Skin epidermis (tissue), 12 donors: ENCODE data around the gene MICAL1.
A peak's percentile ranks its signal among the peaks of the same experiment; 100 is the strongest.

ENCODE experiments used
- H3K27ac ChIP-seq, 21 experiments: fragments of 200-600 bp; sonication (generic) in 11 of 21; one replicate each; pipeline ENCODE4 v1.5.0; 2020; ENCODE audit warnings: mild to moderate bottlenecking in 3 of 21, inconsistent platforms in 2 of 21, moderate library complexity in 2 of 21
- H3K4me3 ChIP-seq, 7 experiments: fragments of 200-600 bp; sonication (generic) in 2 of 7; one replicate each; pipeline ENCODE4 v1.5.0; 2020; ENCODE audit warnings: inconsistent platforms in 2 of 7, mild to moderate bottlenecking in 2 of 7, moderate library complexity in 1 of 7

Gene MICAL1, protein sequence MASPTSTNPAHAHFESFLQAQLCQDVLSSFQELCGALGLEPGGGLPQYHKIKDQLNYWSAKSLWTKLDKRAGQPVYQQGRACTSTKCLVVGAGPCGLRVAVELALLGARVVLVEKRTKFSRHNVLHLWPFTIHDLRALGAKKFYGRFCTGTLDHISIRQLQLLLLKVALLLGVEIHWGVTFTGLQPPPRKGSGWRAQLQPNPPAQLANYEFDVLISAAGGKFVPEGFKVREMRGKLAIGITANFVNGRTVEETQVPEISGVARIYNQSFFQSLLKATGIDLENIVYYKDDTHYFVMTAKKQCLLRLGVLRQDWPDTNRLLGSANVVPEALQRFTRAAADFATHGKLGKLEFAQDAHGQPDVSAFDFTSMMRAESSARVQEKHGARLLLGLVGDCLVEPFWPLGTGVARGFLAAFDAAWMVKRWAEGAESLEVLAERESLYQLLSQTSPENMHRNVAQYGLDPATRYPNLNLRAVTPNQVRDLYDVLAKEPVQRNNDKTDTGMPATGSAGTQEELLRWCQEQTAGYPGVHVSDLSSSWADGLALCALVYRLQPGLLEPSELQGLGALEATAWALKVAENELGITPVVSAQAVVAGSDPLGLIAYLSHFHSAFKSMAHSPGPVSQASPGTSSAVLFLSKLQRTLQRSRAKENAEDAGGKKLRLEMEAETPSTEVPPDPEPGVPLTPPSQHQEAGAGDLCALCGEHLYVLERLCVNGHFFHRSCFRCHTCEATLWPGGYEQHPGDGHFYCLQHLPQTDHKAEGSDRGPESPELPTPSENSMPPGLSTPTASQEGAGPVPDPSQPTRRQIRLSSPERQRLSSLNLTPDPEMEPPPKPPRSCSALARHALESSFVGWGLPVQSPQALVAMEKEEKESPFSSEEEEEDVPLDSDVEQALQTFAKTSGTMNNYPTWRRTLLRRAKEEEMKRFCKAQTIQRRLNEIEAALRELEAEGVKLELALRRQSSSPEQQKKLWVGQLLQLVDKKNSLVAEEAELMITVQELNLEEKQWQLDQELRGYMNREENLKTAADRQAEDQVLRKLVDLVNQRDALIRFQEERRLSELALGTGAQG

DNA sequence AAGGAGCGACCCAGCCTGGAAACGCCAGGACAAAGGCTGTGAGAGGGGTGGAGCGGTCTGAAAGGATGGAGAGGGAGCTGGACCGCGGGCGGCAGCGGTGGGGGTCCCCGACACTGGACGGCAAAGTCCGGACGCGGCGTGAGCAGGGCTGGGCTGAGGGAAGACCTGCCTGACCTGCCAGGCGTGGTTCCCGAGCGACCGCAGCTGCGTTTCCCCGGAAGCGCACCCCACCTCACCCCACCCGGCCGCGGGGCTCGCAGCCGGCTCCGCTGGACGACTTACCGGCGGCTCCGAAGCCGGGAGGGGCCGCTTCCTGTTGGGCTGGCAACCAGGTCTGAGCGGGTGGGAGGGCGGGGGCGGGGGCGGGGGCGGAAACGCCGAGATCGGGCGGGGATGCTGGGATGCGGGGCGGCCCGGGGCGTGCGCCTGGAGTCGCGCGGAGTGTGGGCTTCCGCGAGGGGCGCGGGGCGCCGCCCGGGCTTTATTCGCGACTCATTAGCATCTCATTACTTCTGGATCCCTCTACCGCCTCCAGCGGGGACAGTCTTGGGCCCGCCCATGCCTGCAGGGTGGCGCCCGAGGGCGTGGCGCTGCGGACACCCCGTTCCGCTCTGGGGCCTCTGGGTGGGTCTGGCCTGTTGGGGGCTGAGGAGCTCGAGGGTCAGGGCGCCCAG, at the start of gene MICAL1:
TSS of gene MICAL1 (minus strand) at position 336 of the 674 bp plus-strand sequence. CDS start 1,576 bp downstream, outside the sequence.
- H3K4me3 ChIP-seq, result peak within 1 kb of the TSS; percentile 49 to 77 (median 71)
- H3K27ac ChIP-seq, result peak within 1 kb of the TSS; percentile 52 to 98 (median 89)

DNA sequence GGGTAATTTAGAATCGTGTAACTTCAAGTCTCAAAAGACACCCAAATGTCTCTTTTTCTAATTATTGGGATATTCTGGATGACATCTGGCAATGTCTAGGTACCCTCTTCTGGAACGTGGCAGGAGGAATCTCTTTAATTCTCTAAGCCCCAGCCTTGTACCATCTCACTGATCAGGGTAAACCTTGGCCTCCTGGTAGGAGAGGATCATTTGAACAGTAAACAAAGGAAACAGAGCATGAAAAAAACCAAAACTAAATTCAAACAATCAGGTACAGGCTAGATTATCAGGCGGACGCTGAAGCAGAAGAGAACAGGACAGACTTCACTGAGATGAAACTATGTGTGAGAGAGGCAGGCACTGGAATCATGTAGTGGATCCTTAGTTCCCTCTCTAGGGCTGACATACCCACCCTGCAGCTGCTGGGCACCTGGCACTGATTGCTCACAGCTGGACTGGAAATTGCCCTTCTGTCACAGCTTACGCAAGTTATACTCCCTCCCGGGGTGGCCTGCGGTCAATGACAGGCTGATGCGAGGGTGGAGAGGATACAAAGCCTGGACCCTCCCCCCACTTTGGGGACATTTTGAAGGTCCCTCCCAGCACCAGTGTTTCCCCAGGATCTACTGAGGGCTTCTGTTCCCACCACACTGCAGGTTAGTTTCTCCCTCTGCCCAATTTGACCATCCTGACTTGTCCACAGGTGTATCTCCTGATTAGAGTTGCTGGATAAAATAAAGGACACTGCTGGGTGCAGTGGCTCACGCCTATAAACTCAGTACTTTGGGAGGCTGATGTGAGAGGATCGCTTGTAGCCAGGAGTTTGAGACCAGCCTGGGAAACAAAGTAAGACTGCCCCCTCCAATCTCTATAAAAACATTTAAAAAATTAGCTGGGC, 48.0 kb upstream of the MICAL1 start:
- no peak overlapping the region for H3K27ac ChIP-seq
- H3K4me3 ChIP-seq, result no peak overlapping the region

DNA sequence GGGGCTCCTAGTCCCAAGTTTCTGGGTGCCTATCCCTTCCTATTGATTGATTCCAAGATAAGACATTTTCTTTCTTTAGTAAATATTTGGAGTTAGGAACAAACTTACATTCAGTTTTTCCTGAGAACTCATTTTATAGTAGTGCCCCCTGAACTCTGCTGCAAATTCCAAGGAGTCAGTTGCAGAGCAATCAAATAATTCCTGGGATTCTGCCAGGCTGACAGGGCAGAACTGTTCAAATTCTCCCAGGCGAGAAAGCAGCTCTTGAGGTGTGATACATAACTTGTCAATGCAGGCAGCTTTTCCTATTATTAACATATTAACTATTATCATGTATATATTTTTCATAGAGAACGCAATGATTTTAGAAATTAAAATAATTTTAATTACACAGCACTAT, 43.4 kb upstream of the MICAL1 start:
- H3K27ac ChIP-seq, result no peak overlapping the region
- H3K4me3 ChIP-seq, result no peak overlapping the region

DNA sequence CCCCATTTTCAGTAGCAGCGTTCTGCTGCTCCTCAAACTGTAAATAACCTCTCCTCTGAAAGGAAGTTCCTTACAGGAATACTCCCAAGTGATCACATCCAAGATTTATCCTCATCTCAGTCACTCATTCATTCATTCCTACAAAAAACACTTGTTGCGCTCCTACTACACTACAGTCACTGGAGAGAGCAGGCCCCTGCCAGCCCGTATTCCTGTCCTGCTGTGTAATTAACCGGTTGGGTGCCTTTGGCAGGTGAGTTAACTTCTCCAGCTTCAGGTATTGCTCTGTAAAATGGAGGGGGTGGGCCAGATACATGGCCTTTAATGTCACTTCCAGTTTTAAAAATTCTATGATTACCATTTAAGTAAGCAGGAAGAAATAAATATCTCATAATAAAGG, 42.5 kb upstream of the MICAL1 start:
- Histone ChIP-seq H3K27ac (no peak overlapping the region), H3K4me3 (no peak overlapping the region)

DNA sequence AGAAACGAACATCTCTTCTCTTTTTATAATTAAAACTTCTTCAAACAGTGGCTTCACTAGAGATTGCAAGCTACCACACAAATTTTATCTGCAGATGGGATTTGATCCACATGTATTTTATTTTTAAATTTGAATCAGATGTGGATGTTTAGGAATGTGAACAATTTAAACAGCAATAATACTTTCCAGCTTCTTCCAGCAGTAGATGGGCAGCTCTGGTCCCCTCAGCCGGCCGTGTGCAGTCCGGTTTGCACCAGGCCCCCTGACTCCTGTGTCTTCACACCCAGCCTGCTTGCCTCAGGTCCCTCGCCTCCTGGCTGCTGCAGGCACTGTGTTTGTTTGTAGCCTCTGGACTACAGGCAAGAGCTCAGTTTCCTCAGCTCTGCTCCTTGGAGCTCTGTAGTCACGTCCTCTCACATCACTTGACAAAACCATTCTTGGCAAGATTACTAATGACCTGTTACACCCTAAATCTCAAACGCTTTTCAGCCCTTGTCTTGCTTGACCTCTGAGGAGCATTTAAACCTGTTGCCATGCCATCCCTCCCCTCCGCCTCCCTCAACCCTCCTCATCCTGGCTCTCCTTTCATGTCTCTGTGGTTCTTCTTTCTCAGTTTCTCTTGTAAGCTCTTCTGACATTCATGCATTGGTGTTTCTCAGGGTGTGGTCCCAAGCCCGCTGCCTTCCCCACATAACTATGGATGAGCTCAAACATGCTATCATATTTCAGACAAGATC, 40.6 kb upstream of the MICAL1 start:
- no peak overlapping the region for H3K27ac ChIP-seq
- H3K4me3 ChIP-seq, result no peak overlapping the region

DNA sequence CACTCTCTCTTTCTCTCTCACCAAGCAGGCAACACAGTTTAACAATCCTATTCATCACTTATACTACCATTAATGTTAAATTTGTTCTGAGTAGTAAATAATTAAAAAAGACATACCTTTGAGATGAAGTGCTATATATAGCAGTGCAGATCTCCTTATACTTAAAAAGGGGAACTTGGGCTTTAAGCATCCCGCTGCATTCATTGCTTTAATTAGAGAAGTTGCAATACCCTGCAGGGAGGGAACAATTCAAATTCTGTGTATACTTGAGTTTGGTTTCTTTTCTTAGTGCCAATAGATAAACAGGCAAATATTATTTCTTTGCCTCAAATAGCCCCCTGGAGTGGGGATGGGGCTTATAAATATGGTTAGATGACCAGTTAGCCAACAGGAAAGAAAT, 38.3 kb upstream of the MICAL1 start:
- Histone ChIP-seq H3K4me3 (no peak overlapping the region), H3K27ac (no peak overlapping the region)

DNA sequence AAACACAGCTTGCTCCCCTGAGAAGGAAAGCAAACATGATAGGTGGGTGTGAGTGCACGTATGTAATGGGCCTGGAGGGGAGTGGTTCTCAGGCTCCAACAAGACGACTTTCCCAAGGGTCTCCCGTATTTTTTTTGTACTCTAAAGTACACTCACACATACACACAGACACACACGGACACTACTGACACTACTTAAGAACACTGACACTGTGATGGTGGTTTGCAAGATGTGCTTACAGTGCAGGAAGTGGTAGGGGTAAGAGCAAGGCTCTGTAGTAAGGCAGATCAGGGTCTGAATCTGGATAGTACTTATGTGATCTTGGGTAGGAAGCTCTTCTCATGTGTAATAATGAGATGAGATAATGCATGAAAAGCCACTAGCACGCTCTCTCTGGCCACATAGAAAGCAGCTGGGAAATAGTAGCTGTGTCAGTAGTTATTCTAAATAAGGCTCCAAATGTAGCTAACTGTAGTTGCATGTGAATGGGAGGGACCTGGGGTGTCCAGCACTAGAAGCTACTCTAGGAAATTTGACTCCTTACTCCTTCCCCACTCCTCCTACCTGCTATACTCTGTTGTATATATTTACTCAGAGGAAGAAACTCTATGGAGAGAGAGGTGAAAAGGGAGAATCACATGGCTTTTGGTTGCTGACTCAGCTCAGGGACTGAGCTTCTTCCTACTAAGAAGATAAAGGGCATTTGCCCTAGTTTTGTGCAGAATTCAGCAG, 35.8 kb upstream of the MICAL1 start:
- Histone ChIP-seq H3K27ac (peak overlapping the region in 3 of 21 experiments; percentile 50 to 61 (median 56)), H3K4me3 (no peak overlapping the region)

DNA sequence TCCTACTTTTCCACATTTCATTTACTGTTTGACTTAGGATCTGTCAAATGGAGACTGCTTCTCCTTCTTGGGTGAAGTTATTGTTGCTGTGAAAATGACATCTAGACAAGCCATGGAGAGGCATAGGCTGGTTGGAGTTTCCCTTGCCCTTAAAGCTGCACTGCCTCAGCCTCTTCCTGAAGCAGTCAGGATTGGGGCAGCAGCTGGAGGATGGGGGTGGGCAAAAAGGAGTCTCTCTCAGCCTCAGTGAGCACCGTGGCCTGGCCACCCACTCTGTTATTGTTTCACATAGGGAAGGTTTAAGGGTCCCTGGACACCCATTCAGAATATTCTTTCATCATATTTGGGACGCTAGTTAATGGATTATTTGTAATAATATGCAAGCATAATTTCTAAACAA, 35.1 kb upstream of the MICAL1 start:
- peak overlapping the region in 3 of 21 experiments; percentile 50 to 61 (median 56) for H3K27ac ChIP-seq
- H3K4me3 ChIP-seq, result no peak overlapping the region

DNA sequence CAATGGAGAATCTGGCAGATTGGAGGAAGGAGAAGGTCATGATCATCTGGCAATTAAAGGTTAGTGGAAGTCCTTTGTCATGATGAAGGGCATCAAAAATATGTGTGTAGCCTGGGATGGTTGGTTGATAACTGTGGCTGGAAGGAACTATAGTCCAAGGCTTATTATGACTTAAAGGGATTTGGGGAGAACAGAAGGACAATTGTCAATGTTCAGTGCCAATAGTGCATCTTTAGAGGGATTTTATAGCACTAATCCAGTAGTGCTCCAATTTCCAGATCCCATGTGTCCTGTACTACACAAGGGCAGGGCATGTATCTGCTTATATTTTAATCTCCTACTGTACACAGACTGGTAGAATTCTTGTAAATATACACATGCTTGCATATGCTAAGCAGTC, 32.4 kb upstream of the MICAL1 start:
- Histone ChIP-seq H3K27ac (no peak overlapping the region), H3K4me3 (no peak overlapping the region)

DNA sequence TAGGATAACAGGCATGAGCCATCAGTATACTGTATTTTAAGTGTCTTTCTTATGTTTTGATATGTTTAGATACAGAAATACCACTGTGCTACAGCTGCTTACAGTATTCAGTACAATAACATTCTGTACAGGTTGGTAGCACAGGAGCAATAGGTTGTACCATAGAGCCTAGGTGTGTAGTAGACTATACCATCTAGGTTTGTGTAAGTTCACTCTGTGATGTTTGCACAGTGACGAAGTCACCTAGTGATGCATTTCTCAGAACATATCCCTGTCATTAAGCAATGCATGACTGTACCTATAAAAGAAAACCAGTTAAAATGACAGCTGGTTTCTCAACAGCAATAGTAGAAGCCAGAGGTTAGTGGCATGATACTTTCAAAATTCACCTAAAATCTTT, 30.5 kb upstream of the MICAL1 start:
- Histone ChIP-seq H3K4me3 (no peak overlapping the region), H3K27ac (no peak overlapping the region)

DNA sequence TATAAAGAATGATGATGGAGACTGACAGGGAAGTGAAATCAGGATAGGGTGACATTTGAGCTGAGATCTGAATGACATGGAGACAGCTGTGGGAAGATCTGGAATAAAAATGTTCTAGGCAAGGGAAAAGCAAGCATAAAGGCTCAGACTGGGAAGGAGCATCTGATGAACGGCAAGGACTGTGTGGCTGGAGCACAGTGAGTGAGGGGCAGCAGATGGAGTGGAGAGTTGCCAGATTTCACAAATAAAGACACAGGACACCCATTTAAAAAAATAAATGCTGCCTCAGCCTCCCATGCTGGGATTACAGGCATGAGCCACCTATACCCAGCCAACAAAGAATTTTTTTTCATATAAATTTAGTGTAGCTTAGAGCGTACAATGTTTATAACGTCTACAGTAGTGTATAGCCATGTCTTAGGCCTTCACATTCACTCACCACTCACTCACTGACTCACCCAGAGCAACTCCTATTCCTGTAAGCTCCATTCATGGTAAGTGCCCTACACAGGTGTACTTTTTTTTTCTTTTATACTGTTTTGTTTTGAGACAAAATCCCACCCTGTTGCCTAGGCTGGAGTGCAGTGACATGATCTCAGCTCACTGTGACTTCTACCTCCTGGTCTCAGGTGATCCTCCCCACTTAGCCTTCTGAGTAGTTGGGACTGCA, 29.8 kb upstream of the MICAL1 start:
- no peak overlapping the region for H3K4me3 ChIP-seq
- no peak overlapping the region for H3K27ac ChIP-seq

DNA sequence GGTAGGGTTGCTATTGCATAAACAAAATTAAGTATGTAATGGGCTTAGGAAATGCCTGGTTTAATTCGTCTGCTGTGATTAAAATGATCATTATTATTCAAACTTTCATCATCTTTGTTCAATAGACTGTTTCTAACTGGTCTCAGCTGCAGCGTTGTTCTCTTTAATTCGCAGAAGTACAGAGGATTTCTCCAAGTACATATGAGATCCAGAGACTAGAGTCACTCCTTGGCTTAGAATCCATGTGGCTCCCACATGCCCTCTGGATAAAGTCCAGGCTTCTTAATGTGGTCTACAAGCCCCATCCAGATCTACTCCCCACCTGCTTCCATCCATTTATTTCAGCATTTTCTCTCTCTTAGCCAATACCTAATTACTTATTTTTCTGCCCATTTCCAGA, 28.6 kb upstream of the MICAL1 start:
- Histone ChIP-seq H3K27ac (peak overlapping the region in 5 of 21 experiments; percentile 0 to 91 (median 90)), H3K4me3 (peak overlapping the region in 1 of 7 experiments; percentile 97)

DNA sequence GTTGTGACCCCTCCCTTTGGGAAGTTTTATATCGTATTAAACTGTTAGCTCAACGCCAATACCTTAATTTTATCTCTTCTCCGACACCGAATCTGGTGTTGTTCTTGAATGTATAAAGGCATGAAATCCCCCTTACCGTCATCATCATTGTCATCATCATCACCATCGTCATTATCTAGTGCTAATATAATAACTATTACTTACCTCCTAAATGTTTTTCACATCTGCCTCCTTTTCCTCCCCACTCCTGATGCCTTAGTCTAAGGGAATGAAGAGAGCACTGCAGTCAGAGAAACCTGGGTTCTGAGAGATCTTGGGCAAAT, 28.1 kb upstream of the MICAL1 start:
- H3K27ac ChIP-seq, result peak overlapping the region in 11 of 21 experiments; percentile 19 to 94 (median 55)
- peak overlapping the region; percentile 20 to 100 (median 97) for H3K4me3 ChIP-seq

DNA sequence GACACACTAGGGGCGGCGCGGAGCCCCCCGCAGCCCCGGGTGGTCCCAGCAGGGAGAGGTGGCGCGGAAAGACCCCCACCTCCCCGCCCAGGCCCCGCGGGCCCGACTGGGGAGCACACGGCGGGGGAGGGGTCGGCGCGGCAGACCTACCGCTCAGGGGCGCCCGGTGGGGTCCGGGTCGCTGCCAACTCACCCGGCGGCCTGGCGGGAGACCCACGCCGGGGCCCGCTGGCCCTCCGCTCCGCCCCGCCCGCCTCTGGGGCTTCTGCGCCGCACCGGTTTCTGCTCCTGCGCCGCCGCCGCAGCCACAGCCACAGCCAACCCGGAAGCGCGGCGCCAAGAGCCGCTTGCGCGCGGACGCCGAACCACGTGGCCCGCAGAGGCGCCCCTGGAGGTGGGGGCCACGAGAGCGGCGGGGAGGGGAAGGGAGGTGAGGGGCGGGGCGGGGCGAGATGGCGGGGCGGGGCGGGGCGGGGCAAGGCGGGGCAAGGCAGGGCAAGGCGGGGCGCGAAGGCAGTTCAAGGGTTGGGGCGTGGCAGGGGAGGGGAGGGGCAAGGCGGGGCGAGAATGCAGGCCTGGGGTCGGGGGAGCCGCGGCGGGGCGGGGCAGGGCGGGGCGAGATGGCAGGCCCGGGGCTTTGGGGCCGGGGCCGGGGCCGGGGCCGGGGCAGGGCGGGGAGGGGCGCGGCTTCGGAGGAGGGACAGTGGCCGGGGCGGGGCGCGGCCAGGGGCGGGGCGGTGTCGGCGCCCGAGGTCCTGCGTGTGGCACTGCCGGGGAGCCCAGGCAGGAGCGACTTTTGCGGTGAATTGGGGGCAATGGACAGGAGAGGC, 27.5 kb upstream of the MICAL1 start, which contains the start of gene ZBTB24:
TSS of gene ZBTB24 (minus strand) at position 315 of the 830 bp plus-strand sequence. CDS start 1,193 bp downstream, outside the sequence.
- Histone ChIP-seq H3K4me3 (peak within 1 kb of the TSS; percentile 74 to 100 (median 97)), H3K27ac (peak within 1 kb of the TSS; percentile 68 to 97 (median 90))

DNA sequence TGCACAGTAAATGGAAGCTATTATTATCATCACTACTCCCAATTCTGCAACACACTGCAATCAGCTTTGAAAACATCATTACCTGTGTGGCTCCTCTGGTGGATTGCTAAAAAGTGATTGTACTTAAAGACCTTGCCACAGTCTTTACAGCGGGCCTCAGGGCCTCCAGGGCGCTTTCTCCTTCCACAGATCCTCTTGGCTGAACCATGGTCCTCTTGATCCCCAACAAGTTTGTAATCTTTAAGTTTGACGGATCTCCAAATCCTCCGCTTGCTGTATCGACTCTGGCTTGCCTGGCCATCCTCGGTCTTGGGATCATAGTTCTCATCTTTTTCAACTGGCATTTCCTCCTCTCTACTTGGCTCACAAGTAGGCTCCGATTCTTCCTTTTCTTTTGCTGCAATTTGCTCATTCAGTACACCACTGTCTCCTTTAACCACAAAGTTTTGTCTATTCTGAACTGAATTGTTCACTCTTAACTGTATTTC, 25.5 kb upstream of the MICAL1 start:
- peak overlapping the region in 2 of 21 experiments; percentile 8 to 16 for H3K27ac ChIP-seq
- H3K4me3 ChIP-seq, result peak overlapping the region in 1 of 7 experiments; percentile 75
